Vagina (tissue), 2 donors: Measurements from ENCODE around the gene SLC6A8. TPM values are rescaled to one million over a fixed set of nuclear protein-coding genes. Genes with fewer than 3 reads are reported as not detected.

Experiments
- DNase-seq, 2 donors: peaks; one replicate each; pipeline ENCODE4 v3.0.0-alpha.2; 2017; ENCODE audit errors: extremely low spot score in 2 of 2
- H3K27ac ChIP-seq: fragments of 200-600 bp; sonication (generic); one replicate; pipeline ENCODE4 v1.5.1; 2019
- H3K27me3 ChIP-seq: fragments of 200-600 bp; sonication (generic); one replicate; pipeline ENCODE4 v1.5.1; 2019
- H3K36me3 ChIP-seq, 2 donors: fragments of 200-600 bp; sonication (generic); one replicate each; pipeline ENCODE4 v1.5.1; 2017 to 2019
- H3K4me1 ChIP-seq: fragments of 200-600 bp; sonication (generic); one replicate; pipeline ENCODE4 v1.5.1; 2019
- H3K4me3 ChIP-seq, 2 donors: fragments of 200-600 bp; sonication (generic); 1 replicate in 1 of 2; 2 replicates in 1 of 2; pipeline ENCODE4 v1.5.1; 2016 to 2019
- H3K9me3 ChIP-seq: fragments of 200-600 bp; sonication (generic); one replicate; pipeline ENCODE4 v1.5.1; 2019
- CTCF ChIP-seq, 3 experiments: fragments of 450-650 bp in 2 of 3; fragments of 200-600 bp in 1 of 3; sonication (generic) in 1 of 3; IDR thresholded peaks; one replicate each; pipeline ENCODE4 v1.5.1; 2017 to 2019; ENCODE audit warnings: antibody characterized with exemption in 3 of 3, mild to moderate bottlenecking in 2 of 3, moderate library complexity in 2 of 3
- POLR2A ChIP-seq, 2 donors: fragments of 450-650 bp; IDR thresholded peaks; one replicate each; pipeline ENCODE4 v1.6.1; 2017; ENCODE audit warnings: antibody characterized with exemption in 2 of 2, mild to moderate bottlenecking in 2 of 2, moderate library complexity in 2 of 2
- POLR2AphosphoS5 ChIP-seq, 2 donors: sonication (generic); formaldehyde crosslinking; IDR thresholded peaks; one replicate each; pipeline ENCODE4 v1.9.0; 2017; ENCODE audit warnings: antibody characterized with exemption in 2 of 2, mild to moderate bottlenecking in 2 of 2, low read depth in 1 of 2; ENCODE audit not compliant: insufficient read depth in 1 of 2
- intact Hi-C: fragments of 100-400 bp; cut with DNase I; formaldehyde crosslinking; loops from one replicate; pipeline ENCODE4 v1.15.1; 2023
- total RNA-seq: library from RNA; depleted of rRNA; stranded (reverse); fragments of >200 nt; gene quantifications from one replicate; pipeline ENCODE4 v1.2.3, GENCODE V29; 2016

SLC6A8 gene
- total RNA-seq, 1 donor from 2014 or later = 29.2 TPM

GRCh38 chrX:153731117-153731844 lies 43.6 kb downstream of the SLC6A8 start:
- TF ChIP-seq POLR2A (IDR thresholded peaks at IDR 0.05) (no peak), POLR2AphosphoS5 (IDR thresholded peaks at IDR 0.05; ENCODE audit: insufficient read depth in 1 of 2, low read depth in 1 of 2) (no peak), CTCF (IDR thresholded peaks at IDR 0.05) (no peak)
- H3K27ac ChIP-seq = no peak overlapping the region
- intact Hi-C loops = no loop called here

GRCh38 chrX:153731845-153732215 lies 44.1 kb downstream of the SLC6A8 start:
- peaks cover 14% of the 10 kb centered on the region for H3K4me1 ChIP-seq
- H3K27me3 ChIP-seq = no peaks in the 10 kb centered on the region
- H3K27ac ChIP-seq = no peak overlapping the region
- H3K36me3 ChIP-seq = no peaks in the 10 kb centered on the region
- no peaks in the 10 kb centered on the region for H3K9me3 ChIP-seq
- intact Hi-C loops = no loop called here
- TF ChIP-seq CTCF (IDR thresholded peaks at IDR 0.05) (no peak), POLR2A (IDR thresholded peaks at IDR 0.05) (no peak), POLR2AphosphoS5 (IDR thresholded peaks at IDR 0.05; ENCODE audit: insufficient read depth in 1 of 2, low read depth in 1 of 2) (no peak)
- no peak overlapping the region for H3K4me3 ChIP-seq
- DNase-seq = no peak

More at GRCh38 chrX:153731117-153731844, 43.6 kb downstream of the SLC6A8 start:
- Histone ChIP-seq H3K4me3 (no peak overlapping the region), H3K36me3 (no peaks in the 10 kb centered on the region), H3K9me3 (no peaks in the 10 kb centered on the region), H3K4me1 (peaks cover 20% of the 10 kb centered on the region), H3K27me3 (no peaks in the 10 kb centered on the region)
- no peak for DNase-seq

- TF ChIP-seq CTCF (IDR thresholded peaks at IDR 0.05) = no peak
- no peak for TF ChIP-seq POLR2AphosphoS5 (IDR thresholded peaks at IDR 0.05; ENCODE audit: insufficient read depth in 1 of 2, low read depth in 1 of 2)
- TF ChIP-seq POLR2A (IDR thresholded peaks at IDR 0.05) = no peak
- Histone ChIP-seq H3K27me3 (no peaks in the 10 kb centered on the region), H3K9me3 (no peaks in the 10 kb centered on the region), H3K4me3 (no peak overlapping the region), H3K36me3 (no peaks in the 10 kb centered on the region), H3K4me1 (peaks cover 8% of the 10 kb centered on the region), H3K27ac (no peak overlapping the region)
- DNase-seq = no peak
- intact Hi-C loops = no loop called here
These were observed 44.7 kb downstream of the SLC6A8 start for GRCh38 chrX:153732401-153732800.

- H3K27ac ChIP-seq = no peak overlapping the region
- DNase-seq = no peak
- TF ChIP-seq POLR2AphosphoS5 (IDR thresholded peaks at IDR 0.05; ENCODE audit: insufficient read depth in 1 of 2, low read depth in 1 of 2) = no peak
- no peak for TF ChIP-seq CTCF (IDR thresholded peaks at IDR 0.05)
- no peak for TF ChIP-seq POLR2A (IDR thresholded peaks at IDR 0.05)
- intact Hi-C loops = no loop called here
- no peaks in the 10 kb centered on the region for H3K27me3 ChIP-seq
- H3K4me1 ChIP-seq = no peaks in the 10 kb centered on the region
- H3K36me3 ChIP-seq = no peaks in the 10 kb centered on the region
- H3K4me3 ChIP-seq = no peak overlapping the region
- no peaks in the 10 kb centered on the region for H3K9me3 ChIP-seq
These were observed 46.0 kb downstream of the SLC6A8 start for GRCh38 chrX:153733651-153734240.

- H3K4me1 ChIP-seq = no peaks in the 10 kb centered on the region
- H3K36me3 ChIP-seq = no peaks in the 10 kb centered on the region
- no peaks in the 10 kb centered on the region for H3K9me3 ChIP-seq
- DNase-seq = no peak
- no peak overlapping the region for H3K27ac ChIP-seq
- no peak overlapping the region for H3K4me3 ChIP-seq
- TF ChIP-seq POLR2A (IDR thresholded peaks at IDR 0.05) = no peak
- TF ChIP-seq POLR2AphosphoS5 (IDR thresholded peaks at IDR 0.05; ENCODE audit: insufficient read depth in 1 of 2, low read depth in 1 of 2) = no peak
- no peak for TF ChIP-seq CTCF (IDR thresholded peaks at IDR 0.05)
- intact Hi-C loops = no loop called here
- H3K27me3 ChIP-seq = no peaks in the 10 kb centered on the region
These were observed 47.1 kb downstream of the SLC6A8 start for GRCh38 chrX:153734871-153735270.
